ENCODE results near the gene PACRG.

GRCh38 chr6:162719528-162719927, 8.2 kb upstream of the PACRG start:
- TF ChIP-seq CTCF (optimal IDR thresholded peaks at IDR 0.05 in 1 of 3, IDR thresholded peaks at IDR 0.05 in 1 of 3, conservative IDR thresholded peaks at IDR 0.05 in 1 of 3; ENCODE audit: extremely low read depth in 1 of 3, insufficient read depth in 2 of 3, low read length in 3 of 3) (no peak), EZH2 (IDR thresholded peaks at IDR 0.05; ENCODE audit: low read length) (no peak)
